H1 (cell line): Measurements from ENCODE around the gene MLN. TPM values are rescaled to one million over a fixed set of nuclear protein-coding genes. Genes with fewer than 3 reads are reported as not detected.

ENCODE experiments used
- BACH1 ChIP-seq: IDR thresholded peaks from 2 replicates; pipeline ENCODE4 v1.6.1; 2012; ENCODE audit warnings: low read length, improper control_type of control experiment
- CHD7 ChIP-seq: fragments of 300-600 bp; sonication (generic); IDR thresholded peaks from 2 replicates; pipeline ENCODE4 v1.7.1; 2012; ENCODE audit warnings: low read length, moderate library complexity, mild to moderate bottlenecking, inconsistent platforms; ENCODE audit not compliant: insufficient replicate concordance
- EGR1 ChIP-seq: IDR thresholded peaks from 2 replicates; pipeline ENCODE4 v1.6.1; 2011; ENCODE audit warnings: low read depth, low read length, borderline replicate concordance
- HDAC2 ChIP-seq, 2 experiments: fragments of 300-600 bp in 1 of 2; sonication (generic) in 1 of 2; IDR thresholded peaks; 2 replicates each; pipeline ENCODE4 v1.6.1; 2011 to 2012; ENCODE audit warnings: low read depth in 2 of 2, low read length in 2 of 2, mild to moderate bottlenecking in 2 of 2, moderate library complexity in 2 of 2, borderline replicate concordance in 1 of 2, inconsistent platforms in 1 of 2
- MAX ChIP-seq: IDR thresholded peaks from 2 replicates; pipeline ENCODE4 v1.6.1; 2012; ENCODE audit warnings: inconsistent platforms
- SIX5 ChIP-seq: IDR thresholded peaks from 2 replicates; pipeline ENCODE4 v1.6.1; 2011; ENCODE audit warnings: mild to moderate bottlenecking, low read depth, low read length
- SRF ChIP-seq: IDR thresholded peaks from 2 replicates; pipeline ENCODE4 v1.6.1; 2011; ENCODE audit warnings: mild to moderate bottlenecking, low read depth, low read length, moderate library complexity
- polyA plus RNA-seq, 7 experiments: library from polyadenylated mRNA; depleted of rRNA in 3 of 7; stranded (reverse) in 5 of 7; unstranded in 2 of 7; fragments of >200 nt in 5 of 7; fragments of 200-250 nt in 2 of 7; gene quantifications; 1 replicate in 5 of 7; 2 replicates in 1 of 7; 4 replicates in 1 of 7; pipeline versions ENCODE4 v1.2.1 to v1.2.3, GENCODE V29; 2011 to 2013; ENCODE audit warnings: missing spikeins in 2 of 7, mixed read lengths in 2 of 7
- total RNA-seq: library from RNA; stranded (reverse); fragmentation: NEBNext Ultra II Directional; extraction: Animal tissue kit (Norgen Biotek cat#: 25700); gene quantifications from 2 replicates; pipeline ENCODE4 v1.2.1, GENCODE V29; 2021
- TF ChIP-seq, protein P1 (sequence below): IDR thresholded peaks from 2 replicates; pipeline ENCODE4 v1.6.1; 2012; ENCODE audit warnings: inconsistent platforms

The MLN gene
- total and polyA plus RNA-seq, 2 of the 8 experiments (the other 6 are each of a cell fraction or from before 2014, with no cell fraction given), result not detected

GRCh38 chr6:33751771-33752645, 51.8 kb downstream of the MLN start (continued):
- TF ChIP-seq CHD7 (no peak), MAX (peak; percentile 45; the same call in 1 of the 2 replicates), EGR1 (no peak), HDAC2 (IDR thresholded peaks at IDR 0.05; ENCODE audit: borderline replicate concordance in 1 of 2, low read depth in 2 of 2, low read length in 2 of 2) (no peak), SRF (no peak), SIX5 (no peak), BACH1 (no peak)
- TF ChIP-seq, protein P1, sequence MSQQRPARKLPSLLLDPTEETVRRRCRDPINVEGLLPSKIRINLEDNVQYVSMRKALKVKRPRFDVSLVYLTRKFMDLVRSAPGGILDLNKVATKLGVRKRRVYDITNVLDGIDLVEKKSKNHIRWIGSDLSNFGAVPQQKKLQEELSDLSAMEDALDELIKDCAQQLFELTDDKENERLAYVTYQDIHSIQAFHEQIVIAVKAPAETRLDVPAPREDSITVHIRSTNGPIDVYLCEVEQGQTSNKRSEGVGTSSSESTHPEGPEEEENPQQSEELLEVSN, result peak; percentile 63
